ENCODE measurements around the gene FRMD4A.

FRMD4A gene

GRCh38 chr10:14345262-14345661 is 14.5 kb upstream of the FRMD4A start:
- no peak for DNase-seq

DNA sequence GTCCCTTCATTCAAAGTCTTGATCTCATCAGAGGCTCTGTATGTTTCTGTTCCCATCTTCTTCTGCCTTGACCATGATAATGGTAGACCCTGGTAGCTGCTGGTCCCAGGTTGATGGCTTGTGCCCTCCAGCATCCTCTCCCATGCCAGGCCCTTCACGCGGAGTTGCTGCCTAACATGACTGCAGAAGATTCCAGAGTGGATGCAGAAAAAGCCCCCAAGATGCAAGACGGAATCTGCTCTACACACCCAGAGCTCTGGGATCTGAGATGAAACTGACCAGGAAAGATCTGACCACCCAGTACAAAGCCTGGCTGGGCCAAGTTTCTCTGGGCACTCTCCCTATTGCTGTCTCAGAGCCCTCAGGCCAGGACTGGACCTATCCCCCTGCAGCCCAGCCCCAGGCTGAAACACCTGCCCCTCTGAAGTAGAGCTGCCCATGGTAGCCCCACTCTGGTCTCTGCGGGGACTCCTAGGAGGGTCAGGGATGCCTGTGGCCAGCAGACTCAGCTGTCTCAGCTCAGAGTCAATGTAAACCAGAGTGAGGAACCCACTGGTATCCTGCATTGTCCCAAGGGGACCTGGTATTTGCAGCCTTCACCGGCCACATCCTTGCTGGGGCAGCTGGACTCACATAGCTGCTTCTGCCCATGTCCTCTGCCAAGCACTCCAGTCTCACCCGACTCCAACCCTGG is 9.5 kb upstream of the FRMD4A start:
- no peak for DNase-seq

- DNase-seq: no peak
Observed at GRCh38 chr10:14336736-14337135, 6.0 kb upstream of the FRMD4A start.

DNA sequence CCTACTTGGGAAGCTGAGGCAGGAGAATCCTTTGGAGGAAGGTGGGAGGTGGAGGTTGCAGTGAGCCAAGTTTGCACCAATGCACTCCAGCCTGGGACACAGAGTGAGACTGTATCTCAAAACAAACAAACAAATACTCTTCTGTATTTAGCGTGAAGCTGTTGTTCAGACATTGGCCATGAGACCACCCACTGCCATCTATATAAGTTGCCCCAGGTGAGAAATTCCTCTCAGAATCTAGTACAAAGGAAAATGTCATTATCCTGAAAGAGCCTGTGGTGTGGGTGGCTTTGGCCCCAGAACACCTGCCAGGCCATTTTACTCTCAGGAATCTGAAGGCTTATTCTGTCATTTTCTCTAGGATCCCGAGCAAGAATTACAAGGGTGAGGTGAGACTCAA is 4.0 kb upstream of the FRMD4A start:
- DNase-seq: no peak

DNA sequence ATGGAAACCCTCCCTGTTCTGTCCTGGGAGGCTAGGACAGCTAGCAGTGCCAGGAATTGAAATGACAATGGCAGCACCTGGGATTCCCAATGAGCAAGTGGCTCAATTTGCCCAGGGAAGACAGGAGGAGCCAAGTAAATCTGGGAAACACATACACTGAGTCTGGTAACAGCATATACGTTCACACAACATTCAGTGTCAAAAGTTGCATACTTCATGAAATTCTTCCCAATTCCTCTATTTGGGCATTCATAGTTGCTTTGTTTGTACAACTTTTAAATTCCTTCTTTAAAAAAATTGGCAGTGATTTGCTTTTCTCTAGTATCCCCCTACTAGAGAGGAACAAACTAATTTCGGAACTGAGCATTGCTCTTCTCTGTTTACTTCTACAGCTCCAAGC is 2.9 kb upstream of the FRMD4A start:
- no peak for DNase-seq

GRCh38 chr10:14332903-14333302 is 2.2 kb upstream of the FRMD4A start:
- no peak for DNase-seq

DNA sequence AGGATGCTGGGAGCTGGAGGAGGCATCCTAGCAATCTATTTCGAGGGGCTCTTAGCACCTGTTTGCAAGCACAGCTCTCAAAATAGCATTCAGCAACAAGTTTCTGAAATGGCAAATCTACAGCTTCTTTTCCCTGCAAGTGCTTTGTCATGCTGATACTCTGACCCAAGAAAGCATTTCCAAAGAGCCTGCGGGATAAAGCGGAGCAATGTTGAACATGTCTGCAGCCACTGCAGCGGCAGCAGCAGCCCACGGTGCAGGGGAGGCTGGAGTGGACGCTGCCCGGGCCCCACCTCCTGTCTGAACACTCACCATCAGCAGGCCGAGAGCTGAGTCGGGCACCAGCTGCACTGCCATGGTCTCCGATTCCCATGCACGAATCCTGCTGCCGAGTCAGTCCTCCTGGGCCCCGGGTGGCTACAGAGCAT is 964 bp downstream of the FRMD4A start:
- peak; percentile 43 for DNase-seq

DNA sequence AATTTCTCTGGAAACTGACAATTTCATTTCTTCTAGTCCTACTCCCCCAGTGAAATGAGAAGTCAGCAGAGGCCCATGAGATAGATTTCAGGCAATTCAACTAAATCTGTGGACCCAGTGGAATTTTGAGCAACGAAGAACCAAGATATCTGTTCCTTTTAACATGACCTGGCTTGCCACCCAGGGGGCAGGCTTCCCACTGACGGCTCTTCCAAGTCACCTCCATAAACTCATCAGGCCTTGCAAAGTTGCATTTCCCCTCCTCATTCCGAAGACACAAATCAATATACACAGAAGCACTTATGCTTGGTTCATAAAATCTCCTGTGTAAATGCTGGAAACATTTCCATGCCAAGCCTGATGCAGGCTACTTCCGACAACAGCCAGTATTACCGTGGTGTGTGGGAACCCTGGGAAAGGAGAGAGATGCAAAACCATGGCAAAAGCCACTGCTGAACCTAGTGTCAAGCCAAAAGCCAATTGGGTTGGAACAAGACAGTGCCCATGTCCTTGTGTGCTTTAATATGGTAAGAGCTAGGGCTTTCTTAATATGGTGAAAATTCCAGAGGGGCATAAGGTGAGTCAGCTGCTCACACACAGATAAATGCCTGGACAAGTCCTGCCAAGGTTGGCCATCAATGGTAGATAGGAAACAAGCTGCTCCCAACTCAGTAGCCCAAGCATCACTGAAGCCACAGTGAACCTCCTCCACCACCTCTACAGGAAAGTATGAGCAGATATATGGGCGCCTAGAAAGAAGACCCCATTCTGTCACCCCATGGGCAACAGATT is 1.6 kb downstream of the FRMD4A start:
- no peak for DNase-seq

- DNase-seq: no peak
Observed at GRCh38 chr10:14327527-14327926, 3.2 kb downstream of the FRMD4A start.

- DNase-seq: no peak
Observed at GRCh38 chr10:14326581-14326980, 4.1 kb downstream of the FRMD4A start.

DNA sequence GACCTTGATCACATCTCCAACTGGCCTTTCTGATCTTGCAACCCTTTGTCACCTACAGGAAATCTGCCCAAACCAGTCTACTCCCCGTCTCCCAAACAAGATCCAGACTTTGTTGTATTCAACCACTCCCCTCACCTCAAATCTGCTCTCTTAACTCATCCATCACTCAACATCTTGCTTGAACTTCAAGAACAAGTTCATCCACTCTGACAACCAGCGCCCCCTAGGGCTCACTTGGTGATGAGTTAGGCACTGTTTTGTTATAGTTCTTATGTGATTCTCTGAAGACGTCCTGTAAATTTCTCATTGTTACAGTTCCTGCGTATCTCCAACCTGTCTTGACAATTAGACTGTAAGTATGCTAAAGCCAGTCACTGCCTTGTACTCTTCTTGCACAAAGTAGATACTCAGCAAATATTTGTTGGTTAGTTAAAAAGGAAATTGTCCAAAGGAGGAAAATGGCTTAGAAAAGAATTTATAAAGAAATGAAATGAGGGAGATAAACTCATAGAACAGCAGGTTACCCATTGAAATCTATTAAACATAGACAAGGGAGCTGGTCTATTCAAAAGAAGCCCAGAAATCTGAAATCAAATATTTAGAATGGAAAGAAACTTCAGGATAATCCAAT is 5.3 kb downstream of the FRMD4A start:
- DNase-seq: no peak

- DNase-seq: no peak
Observed at GRCh38 chr10:14322526-14323188, 8.1 kb downstream of the FRMD4A start.

DNA sequence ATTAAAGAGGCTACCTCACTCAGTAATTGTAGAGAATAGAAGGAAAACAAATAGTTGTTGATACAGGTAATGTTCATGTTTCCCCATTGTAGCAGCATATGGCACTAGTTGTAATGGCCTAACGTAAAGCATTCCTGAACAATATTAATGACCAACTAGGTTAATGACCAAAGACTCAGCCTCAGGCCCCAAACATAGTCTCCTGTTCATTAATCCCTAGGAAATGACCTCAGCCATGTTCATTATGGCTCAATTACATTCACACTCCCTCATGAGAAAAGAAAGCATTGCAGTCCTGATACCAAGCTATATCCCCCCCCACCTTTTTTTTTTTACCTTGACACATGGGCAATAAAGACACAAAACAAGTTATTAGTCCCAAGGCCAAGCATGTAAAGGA is 12.7 kb downstream of the FRMD4A start:
- DNase-seq: no peak

GRCh38 chr10:14312014-14312413 is 18.7 kb downstream of the FRMD4A start:
- DNase-seq: no peak

- no peak for DNase-seq
Observed at GRCh38 chr10:14311206-14311957, 19.3 kb downstream of the FRMD4A start.

DNA sequence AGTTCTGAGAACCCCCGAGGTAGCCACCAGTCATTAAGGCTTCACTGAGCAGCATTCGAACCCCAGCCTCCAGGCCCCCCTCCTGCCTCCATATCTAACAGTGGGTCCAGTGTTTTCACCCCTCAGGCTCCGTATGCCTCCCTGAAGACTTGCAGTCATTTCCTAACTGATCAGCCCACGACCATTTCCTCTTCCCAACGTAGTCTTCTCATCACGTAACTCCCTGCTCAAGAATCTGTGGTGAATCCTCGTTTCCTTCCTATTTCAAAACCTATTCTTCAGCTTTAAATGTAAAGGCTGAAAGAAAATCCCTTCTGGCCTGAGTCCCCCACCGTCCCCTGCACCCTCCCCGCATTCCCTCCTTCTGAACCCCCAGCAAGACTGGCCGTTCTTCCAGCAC is 21.1 kb downstream of the FRMD4A start:
- no peak for DNase-seq

DNA sequence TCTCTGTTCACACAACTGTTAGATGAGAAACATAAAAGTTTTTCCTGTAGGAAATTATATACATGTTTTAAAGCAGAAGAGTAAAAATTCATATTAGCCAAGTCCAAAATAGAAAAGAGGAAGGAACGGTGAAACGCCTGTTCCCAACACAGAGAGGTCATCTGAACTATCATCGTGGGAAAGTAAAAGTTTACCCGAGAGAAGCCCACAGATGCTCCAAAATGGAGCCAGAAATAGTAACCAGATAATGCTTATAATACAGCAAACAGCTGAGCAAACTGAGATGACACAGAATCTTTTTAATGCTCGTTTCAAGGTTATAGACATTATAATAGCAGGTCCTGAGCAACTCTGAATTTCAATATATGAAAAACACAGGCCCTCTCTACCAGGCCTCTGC is 24.5 kb downstream of the FRMD4A start:
- DNase-seq: no peak

GRCh38 chr10:14304046-14304445 is 26.7 kb downstream of the FRMD4A start:
- DNase-seq: no peak

GRCh38 chr10:14302035-14302434 is 28.7 kb downstream of the FRMD4A start:
- DNase-seq: no peak

GRCh38 chr10:14299556-14299955 is 31.2 kb downstream of the FRMD4A start:
- DNase-seq: no peak

GRCh38 chr10:14296065-14296709 is 34.5 kb downstream of the FRMD4A start:
- DNase-seq: peak; percentile 31
